Measurements from ENCODE around the gene CDH22.

Gene CDH22

DNA sequence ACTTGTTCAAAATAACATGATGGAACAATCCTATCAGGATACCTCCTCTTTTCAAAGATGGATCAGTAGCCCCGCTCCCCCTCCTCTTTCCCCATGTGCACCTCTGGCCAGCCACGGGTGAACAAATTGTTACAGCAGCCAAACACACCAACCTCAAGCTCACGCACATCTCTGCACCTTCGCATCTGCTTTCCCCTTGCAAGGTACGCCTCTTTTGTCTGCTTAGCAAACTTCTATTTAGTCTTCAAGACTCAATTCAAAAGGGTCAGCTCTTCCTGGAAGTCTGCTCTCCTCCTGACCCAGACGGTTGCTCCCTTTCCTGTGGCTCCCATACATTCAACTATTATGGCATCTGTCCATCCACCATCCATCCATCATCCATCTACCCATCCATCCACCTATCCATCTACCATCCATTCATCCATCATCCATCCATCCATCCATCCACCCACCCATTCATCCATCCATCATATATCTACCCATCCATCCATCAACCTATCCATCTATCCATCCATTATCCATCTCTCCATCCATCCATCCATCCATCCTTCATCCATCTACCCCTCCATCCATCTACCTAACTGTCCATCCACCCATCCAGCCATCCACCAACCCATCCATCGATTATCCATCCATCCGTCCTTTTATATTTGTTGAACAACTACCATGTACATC lies 36.3 kb upstream of the CDH22 start:
- in situ Hi-C loops (cut with MboI; ENCODE audit: low sequenced_read_pairs): no loop called here

DNA sequence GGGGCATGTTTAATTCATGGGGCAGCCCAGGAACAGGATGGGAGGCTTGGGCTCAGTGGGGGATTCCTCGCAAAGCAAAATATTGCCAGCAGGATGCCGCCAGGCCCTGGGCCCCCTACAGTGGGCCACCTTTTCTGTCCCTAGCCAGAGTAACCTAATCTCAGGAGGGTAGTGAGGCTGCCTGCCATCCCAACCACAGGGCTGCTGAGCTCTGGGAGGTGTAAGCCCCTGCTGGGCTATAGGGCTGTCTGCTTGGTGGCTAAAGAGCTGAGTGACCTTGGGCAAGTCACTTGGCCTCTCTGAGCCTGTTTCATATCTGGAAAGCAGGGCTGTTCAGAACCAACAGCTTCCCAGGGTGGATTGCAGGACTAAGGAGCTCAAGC lies 35.7 kb upstream of the CDH22 start:
- in situ Hi-C loops (cut with MboI; ENCODE audit: low sequenced_read_pairs): no loop called here

DNA sequence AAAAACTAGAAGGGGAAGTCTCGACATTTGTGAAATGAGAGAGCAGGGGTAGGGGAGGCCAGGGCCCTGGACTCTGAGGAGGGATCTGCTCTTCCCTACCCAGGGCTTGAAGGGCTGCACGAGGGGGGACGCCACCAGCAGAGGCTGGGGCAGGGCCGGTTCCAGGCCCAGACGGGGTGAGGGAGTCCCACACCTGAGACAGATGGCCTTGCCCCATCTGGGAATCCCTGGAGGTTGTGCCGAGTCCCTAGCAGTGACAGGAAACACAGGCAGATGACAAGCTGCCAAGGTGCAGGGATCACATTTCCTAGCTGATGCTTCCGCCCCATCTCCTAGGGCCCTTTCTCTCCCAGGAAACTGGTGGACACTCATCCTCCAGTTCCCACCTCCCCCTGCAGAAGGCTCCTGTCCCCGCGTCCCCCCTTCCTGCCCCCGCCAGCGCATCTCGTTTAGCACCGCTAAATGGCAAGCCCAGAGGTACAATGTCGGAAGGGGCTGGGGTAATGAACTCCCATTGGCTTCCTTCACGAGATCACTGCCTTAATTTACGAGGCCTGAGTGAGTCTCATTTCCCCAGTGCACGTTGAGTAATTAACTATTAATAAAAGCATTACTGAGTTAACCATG lies 35.2 kb upstream of the CDH22 start:
- in situ Hi-C loops (cut with MboI; ENCODE audit: low sequenced_read_pairs): no loop called here

DNA sequence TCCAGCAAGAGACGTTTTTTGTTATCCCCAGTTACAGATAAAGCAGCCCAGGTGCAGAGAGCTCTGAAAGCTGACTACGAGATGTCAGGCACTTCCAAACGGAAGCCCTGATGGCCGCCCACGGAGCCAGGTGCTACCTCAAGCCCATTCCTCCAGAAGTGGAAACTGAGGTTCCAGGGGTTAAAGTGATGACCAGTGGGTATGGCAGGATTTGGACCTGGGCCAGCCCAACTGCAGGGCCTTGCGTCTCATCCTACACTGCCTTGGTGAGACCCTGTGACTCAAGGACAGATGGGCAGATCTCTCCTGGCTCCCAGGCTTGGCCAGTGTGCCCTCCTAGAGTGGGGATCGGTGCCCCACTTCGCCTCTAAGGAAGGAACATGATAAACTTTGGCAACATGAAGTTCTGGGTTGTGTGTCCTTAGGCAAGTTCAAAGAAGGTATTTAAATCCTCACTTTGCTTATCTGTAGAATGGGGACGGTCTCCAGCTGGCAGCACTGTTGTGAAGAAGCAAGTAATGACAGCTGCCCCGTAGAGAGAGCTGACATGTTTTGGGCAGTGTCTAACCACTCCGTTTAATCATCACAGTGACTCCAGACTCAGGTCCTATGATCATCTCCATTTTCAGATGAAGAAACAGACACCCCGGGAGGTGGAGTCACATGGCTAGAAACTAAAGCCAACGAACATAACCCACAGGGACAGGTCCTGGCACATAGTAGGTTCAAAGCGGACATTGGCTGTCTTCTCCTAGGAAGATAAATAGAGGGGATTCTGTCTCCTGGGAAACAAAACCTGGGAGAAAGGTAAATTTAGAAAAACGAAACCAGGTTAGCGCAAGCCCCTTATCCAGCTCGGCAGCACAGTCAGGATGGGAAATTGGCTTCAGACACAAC lies 34.4 kb upstream of the CDH22 start:
- in situ Hi-C loops (cut with MboI; ENCODE audit: low sequenced_read_pairs): no loop called here

DNA sequence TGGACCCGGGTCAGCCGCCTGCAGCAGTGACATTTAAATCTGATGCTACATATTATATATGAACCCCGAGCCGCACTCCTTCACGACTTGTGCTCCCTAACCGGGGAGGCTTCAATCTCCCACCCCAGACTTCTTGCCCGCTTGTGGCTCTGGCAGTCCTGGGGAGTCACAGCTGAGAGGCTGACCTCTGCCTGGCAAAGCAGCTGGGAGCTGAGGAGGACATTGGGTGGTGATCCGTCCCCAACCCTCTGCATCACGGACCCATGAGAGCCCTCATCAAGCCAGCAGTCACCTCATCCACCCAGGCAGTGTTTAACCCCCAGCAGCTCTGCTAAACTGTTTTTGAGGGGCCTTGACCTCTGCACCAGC lies 33.7 kb upstream of the CDH22 start:
- in situ Hi-C loops (cut with MboI; ENCODE audit: low sequenced_read_pairs): no loop called here

DNA sequence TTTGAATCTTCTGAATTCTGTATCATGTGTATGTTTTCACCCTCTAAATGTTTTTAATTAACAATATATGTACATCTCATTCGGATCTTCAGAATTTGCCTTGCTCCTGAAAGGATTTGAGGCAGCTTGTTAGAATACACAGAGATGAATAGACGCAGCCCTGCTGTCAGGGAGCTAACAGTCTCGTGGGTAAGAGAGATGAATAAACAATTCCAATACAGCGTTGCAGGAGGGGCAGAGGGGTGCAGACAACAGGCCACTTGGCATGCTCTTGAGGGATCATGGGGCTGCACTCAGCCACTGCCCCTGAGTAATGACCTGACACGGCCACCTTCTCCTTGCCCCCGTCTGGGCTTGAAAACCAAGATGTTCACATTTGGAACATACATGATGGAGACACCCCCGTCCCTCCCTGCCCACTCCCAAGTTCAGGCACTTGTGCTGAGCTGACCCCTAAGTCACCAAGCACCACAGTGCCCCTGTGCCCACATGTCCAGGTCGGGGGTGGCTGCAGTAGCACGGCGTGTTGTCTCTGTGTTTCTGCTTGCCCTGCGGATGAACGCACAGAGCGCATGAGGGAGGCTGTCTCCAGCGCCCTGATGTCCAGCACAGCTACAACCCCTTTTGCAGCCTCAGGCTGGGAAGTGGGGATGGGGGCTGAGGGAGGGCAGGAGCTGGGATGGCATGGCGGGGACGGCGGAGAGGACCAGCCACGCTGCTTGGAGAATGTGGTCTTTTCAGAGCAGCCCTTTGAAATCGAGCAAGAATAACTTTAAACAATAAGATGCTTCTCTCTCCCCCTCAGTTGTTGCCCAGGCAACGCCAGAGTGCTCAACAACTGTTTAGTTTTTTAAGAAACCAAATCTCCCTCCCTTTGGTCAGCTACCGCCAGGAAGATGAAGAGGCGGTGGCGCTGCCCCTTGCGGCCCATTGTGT lies 33.0 kb upstream of the CDH22 start:
- in situ Hi-C loops (cut with MboI; ENCODE audit: low sequenced_read_pairs): no loop called here

DNA sequence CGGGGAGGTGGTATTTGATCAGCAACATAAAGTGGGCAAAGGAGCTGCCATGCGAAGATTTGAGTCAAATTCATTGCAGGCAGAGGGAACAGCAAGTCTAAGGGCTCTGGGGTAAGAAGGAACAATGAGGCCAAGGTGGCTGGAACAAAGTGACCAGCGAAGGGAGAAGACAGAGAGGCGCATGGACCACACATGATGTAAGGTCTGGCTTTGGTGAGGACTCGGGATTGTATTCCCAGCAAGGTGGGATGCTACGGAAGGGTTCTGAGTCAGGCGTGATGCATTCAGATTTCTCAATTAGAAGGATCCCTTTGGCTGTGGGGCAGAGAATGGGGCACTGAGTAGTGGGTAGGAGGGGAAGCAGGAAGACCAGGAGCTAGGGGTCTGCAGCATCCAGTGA lies 30.7 kb upstream of the CDH22 start:
- in situ Hi-C loops (cut with MboI; ENCODE audit: low sequenced_read_pairs): no loop called here

DNA sequence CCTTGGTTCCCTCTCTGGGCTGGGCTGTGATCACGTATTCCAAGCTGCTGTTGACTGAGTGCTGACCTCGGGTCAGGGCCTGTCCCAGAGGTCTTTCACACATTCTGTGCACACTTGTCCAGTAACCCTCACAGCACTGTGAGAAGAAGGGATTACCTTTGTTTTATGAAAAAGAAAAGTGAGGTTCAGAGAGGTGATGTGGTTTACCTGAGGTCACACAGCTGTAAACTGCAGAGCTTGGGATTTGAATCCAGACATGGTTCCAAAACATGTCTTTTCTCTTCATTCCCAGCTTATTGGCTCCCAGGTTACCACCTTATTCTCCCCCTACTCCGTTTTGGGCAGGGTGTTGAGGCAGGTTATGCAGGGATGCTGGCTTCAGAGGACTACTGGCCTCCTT lies 28.4 kb upstream of the CDH22 start:
- in situ Hi-C loops (cut with MboI; ENCODE audit: low sequenced_read_pairs): no loop called here

DNA sequence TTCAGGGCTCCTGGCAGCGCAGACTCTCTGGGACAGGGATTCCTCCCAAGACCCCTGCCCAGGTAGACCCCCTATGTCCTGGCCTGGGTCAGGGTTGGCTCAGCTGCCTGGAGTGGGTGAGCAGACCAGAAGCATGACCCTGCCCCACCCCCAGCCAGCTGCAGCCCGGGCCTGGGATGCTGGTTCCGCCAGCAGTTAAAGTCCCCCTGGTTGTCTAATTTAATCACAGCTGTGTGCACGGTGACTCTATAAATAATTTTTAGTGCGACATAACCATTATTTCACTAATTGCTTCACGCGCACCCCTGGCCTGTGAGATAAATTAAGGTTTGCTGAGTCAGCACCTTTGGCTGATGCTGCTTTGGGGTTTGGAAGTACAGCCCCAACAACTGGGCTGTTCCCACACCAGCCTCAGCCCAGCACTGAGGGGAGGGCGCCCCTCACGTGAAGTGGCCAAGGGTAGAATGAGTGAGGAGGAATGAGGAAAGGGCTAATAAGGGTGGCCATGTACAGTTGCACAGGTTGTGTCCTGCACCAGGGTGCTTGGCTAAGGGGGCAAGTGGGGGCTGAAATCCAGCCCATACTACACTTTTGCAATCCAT lies 26.1 kb upstream of the CDH22 start:
- in situ Hi-C loops (cut with MboI; ENCODE audit: low sequenced_read_pairs): no loop called here

DNA sequence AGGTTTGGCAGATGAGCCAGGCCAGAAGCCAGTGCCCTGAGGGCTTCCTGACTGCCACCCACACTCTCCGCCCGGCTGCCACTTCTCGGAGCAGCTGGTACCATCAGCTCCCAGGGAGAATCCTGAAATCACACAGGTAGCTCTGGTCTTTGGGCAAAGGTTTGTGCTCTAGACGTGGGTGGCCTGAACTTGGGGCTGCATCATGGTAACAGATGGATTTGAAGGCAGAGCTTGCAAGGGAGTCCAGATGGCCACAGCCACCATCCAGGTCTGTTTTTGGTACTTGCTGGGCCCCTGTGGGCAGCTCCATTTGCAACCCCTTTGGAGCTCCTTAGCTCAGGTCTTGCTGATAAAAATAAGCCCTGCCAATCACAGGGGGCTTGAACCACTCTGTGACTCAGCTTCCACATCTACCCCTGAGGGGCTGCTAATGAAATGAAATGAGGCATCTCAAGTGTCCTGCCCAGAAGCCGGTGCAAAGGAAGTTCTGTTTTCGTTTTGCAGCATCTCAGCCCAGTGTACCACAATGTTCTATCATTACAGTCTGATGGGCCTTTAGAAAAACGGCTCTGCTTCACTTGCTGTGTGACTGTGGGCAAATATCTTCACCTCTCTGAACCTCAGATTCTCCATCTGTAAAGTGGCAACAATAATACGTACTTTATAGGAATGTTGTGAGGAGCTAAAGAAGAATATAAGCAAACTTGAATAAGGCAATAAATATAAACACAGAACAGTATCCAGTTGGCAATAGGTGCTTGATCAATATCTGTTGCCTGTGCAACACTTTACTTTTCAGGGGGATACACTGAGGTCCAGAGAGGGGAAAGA lies 25.1 kb upstream of the CDH22 start:
- in situ Hi-C loops (cut with MboI; ENCODE audit: low sequenced_read_pairs): no loop called here

DNA sequence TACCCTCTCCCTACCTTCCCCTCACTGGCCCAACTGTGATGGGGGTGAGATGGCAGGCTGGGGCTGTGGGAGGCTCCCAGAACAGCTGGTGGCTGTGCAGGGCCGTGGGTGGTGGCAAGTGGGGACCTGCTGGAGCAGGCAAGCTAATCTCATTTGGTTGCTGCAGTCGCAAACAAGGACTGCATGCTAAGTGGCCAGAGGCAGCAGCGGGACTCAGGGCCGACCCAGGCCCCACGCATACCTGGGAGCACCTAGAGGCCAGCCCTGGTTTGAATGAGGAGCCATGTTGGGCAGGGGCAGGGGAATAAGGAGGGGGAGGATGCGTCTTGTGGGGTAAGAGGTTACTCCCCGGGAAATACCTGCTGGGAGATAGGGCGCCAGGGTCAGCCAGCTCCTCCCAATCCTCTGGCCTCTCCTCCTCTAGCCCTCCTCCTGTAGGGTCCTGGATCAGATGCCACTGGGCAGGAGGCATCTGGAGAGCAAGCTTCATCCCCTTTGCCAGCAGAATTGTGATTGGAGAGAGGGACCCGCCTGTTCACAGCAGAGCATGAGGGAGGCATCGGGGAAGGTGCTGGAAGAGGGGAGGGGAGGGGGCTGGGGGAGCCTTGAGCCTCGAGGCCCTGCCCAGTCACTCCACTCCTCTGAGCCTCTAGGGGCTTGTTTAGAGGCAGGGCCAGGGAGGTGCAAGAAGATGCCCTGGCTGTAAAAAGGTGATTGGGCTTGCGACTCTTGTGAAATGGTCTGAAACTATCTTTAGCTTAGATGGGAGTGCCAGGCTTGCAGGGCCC lies 24.3 kb upstream of the CDH22 start:
- in situ Hi-C loops (cut with MboI; ENCODE audit: low sequenced_read_pairs): no loop called here

DNA sequence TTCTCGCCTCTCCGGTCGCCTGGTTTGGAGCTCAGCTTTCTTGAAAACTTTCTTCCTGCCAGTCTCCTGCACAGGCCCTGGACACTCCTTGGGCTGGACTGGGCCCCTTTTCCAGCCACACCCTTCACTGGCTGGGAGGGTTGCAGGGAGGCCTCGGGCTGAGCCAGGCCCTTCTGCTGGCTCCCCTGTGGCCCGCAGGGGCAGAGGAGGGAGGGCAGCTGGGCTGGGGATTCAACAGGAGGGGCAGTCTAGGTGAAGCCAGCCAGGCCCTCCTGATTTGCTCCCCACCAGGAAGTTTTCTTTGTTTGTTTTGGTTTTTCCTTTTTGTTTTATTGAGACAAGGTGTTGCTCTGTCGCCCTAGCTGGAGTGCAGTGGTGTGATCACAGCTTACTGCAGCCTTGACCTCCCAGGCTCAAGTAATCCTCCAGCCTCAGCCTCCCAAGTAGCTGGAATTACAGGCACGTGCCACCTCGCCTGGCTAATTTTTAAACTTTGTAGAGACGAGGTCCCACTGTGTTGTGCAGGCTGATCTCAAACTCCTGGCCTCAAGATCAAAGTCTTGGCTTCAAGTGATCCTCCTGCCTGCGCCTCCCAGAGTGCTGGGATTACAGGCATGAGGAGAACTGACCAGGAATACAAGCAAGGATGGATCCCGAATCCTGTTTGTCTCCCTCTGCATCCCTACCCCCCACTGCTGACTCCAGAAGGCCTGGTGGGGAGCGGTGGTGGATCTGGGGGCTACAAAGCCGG lies 23.5 kb upstream of the CDH22 start:
- in situ Hi-C loops (cut with MboI; ENCODE audit: low sequenced_read_pairs): no loop called here

DNA sequence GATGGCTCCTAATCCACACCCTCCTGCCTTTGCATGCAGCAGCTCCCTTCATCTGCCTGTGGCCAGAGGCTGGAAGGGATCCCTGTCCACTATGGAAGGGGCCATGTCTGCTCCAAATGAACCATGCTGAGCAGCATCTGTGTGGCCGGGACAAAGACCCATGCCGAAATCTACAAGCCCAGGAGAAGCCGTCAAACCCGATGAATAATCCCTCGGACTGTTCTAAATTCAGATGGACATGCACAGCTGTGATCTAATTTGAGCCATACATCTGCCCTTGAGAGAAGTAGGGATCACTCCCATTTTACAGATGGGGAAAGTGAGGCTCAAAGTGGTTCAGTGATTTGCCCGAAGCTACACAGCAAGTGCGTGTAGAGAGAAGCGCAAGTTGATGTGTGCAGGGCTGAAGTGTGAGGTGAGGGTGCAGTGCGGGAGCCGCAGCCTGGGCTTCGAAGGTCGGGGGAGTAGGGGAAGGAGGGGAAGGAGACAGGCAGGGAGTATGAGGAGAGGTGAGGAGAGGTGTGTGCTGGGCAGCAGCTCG lies 22.6 kb upstream of the CDH22 start:
- in situ Hi-C loops (cut with MboI; ENCODE audit: low sequenced_read_pairs): no loop called here

DNA sequence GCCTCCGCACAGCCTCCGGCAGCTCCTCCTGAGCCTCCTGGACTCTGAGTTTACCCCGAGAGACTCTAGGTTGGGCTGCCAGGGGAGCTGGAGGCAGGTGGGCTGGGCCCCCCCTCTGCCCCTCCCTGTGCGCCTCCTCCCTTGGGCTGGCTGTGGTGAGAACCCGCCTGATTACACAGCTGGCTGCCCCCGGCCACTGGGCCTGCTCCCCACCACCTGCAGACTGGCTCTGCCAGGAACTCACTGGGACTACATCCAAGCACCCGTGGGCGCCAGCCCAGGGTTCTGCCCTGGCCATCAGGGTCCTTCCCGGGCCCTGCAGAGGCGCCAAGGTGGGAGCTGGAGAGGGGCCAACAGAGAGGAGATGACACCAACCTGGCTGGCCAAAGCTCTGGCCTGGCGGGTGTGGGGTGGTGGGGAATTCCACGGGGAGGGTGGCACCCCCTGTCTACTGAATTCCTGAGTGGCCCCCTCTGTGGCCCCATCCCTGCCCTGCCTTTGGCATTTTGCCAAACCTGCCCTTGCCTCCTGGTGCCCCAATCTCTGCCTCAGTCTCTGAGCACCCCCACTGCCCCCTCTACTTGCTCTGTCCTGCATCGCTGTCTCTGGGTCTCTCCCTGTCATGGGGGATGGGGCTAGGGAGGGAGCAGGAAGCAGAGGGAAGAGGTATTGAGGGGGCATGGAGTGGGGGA lies 21.9 kb upstream of the CDH22 start:
- in situ Hi-C loops (cut with MboI; ENCODE audit: low sequenced_read_pairs): no loop called here

DNA sequence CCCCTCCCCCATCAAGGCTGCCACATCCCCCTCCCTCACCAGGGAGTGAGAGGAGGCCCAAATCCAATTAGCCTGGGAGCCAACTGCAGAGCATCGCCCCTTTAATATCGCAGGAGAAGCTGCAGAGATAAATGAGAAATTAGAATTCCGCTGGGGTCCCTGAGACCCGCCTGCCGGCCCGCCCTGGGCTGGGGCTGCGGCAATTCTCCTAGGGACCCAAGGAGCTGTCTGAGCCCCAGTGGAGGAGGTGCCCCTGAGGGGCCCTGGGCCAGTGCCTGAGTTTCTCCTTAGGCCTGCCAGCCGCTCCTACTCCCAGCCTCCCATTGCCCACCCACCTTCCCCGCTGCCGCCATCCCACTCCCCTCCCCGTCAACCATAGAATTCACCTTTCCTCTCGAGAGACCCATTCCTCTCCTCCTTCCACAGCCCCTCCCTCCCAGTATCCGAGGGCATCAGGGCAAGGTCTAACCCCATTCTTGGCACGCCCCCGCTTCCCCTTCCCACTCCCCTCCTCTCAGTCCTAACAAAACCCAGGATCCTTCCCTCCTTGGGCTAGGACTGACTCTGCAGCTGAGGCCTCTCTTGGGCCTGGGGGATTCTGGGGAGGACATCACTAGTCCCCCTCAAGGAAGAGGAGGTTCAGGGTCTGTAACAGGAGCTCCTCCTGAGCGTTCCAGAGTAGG lies 20.0 kb upstream of the CDH22 start:
- in situ Hi-C loops (cut with MboI; ENCODE audit: low sequenced_read_pairs): no loop called here

DNA sequence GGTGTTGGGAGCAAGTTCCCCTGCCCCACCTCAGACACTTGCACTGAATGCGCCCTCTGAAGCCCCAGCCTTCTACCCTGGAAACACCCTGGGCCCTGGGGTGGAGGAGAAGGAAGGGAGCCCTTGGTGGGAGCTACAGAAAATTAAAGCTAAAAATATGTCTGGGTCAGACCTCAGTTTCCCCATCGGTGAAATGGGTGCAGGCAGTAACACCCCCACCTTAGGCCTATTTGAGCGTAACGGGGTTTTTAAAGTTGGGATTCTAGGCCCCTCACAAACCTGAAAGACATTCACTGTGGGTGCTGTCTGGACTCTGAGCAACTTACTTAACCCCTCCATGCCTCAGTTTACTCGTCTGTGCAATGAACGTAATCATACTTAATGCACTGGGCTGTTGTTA lies 19.3 kb upstream of the CDH22 start:
- in situ Hi-C loops (cut with MboI; ENCODE audit: low sequenced_read_pairs): no loop called here

DNA sequence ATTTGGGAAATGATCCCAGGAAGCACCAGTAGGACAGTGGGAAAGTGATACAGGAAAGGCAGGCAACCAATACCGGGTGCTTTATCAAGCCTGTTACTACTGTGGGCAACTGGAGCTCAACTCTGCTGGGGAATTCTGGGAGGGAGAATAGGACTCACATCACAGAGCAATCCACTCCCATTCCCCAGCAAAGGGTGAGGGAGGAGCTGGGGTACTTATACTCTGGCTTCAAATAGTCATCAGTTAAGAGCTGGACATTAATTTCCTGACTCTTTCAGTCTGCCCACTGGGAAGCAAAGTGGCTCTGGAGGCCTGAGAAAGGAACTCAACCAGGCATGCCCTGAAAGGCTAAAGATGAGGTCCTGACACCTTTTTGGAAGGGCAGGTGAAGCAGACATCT lies 17.5 kb upstream of the CDH22 start:
- in situ Hi-C loops (cut with MboI; ENCODE audit: low sequenced_read_pairs): no loop called here

Measured in HL-60/S4 (cell line).